G401.6 (cell line): ENCODE results near the gene ERMP1.
"Not testable (repeated sequence)": the region's sequence is repeated elsewhere in the genome, so short reads cannot be mapped to it uniquely, and the experiment has no call there.

ENCODE experiments used
- FAIRE-seq: peaks from 2 replicates; lab custom pipeline; 2012; peaks lifted over from hg19 to GRCh38; lab: Jason Lieb, UNC

Gene ERMP1

GRCh38 chr9:5832538-5833529 lies at the start of gene ERMP1:
Gene ERMP1 (minus strand): TSS chr9:5833117. CDS start chr9:5833027, 90 bp downstream.
- FAIRE-seq = no peak

GRCh38 chr9:5882244-5883012 lies 49.5 kb upstream of the ERMP1 start:
- FAIRE-seq = not testable (repeated sequence)

- no peak for FAIRE-seq
Observed at GRCh38 chr9:5879419-5880181, 46.7 kb upstream of the ERMP1 start.

DNA sequence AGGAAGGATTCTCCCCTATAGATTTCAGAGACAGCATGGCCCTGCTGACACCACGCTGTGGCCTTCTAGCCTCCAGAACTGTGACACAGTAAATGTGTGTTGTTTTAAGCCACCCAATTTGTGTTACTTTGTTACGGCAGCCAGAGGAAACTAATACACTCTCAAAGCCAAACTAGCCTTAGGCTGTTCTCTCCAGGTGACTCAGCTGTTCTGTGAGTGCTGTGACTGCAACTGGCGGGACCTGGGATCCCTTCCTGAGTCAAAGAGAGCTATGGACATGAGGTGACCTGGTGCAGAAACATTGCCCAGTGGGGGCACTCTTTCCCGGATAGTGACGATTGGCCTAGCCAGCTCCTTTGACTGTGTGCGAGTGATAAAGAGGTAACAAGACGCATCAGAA lies 43.8 kb upstream of the ERMP1 start:
- FAIRE-seq = no peak

GRCh38 chr9:5876026-5876425 lies 43.1 kb upstream of the ERMP1 start:
- FAIRE-seq = no peak

DNA sequence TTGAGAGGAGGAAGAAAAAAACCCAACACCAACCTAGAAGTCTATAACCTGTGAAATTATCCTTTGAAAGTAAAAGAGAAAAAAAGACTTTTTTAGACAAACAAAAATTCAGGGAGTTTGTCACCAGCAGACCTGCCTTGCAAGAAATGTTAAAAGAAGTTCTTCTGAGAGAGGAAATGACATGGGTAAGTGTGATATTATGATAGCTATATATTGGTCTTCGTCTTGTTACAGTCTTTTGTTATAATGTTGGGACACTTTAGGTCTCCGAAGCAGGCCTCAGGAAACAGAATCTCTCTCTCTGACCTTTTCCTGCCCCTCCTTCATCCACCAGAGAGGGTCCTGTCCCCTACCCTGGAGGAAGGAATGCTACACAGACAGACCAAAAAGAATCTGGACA lies 41.1 kb upstream of the ERMP1 start:
- FAIRE-seq = no peak

- FAIRE-seq = no peak
Observed at GRCh38 chr9:5873439-5873838, 40.5 kb upstream of the ERMP1 start.

- no peak for FAIRE-seq
Observed at GRCh38 chr9:5872511-5872910, 39.6 kb upstream of the ERMP1 start.

- no peak for FAIRE-seq
Observed at GRCh38 chr9:5871785-5872184, 38.9 kb upstream of the ERMP1 start.

- no peak for FAIRE-seq
Observed at GRCh38 chr9:5870691-5871090, 37.8 kb upstream of the ERMP1 start.

- no peak for FAIRE-seq
Observed at GRCh38 chr9:5870020-5870339, 37.1 kb upstream of the ERMP1 start.

- no peak for FAIRE-seq
Observed at GRCh38 chr9:5869315-5870019, 36.5 kb upstream of the ERMP1 start.

- no peak for FAIRE-seq
Observed at GRCh38 chr9:5868235-5868634, 35.3 kb upstream of the ERMP1 start.

DNA sequence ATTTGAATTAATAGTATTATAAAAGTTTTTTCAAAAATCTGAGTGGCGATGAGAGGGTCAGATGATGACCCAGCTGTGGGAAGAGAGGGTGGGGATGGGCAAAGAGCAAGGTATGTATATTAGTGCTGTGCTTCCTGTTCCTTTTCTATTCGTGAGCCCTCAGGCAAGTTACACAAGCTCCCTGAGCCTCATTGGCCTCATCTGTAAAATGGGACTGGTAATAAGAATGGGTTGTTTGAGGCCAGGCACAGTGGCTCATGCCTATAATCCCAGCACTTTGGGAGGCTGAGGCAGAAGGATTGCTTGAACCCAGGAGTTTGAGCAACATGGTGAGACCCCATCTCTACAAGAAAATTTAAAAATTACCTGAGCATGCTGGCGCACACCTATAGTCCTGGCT lies 33.8 kb upstream of the ERMP1 start:
- FAIRE-seq = no peak

- no peak for FAIRE-seq
Observed at GRCh38 chr9:5866272-5866671, 33.4 kb upstream of the ERMP1 start.

GRCh38 chr9:5864446-5864845 lies 31.5 kb upstream of the ERMP1 start:
- no peak for FAIRE-seq

DNA sequence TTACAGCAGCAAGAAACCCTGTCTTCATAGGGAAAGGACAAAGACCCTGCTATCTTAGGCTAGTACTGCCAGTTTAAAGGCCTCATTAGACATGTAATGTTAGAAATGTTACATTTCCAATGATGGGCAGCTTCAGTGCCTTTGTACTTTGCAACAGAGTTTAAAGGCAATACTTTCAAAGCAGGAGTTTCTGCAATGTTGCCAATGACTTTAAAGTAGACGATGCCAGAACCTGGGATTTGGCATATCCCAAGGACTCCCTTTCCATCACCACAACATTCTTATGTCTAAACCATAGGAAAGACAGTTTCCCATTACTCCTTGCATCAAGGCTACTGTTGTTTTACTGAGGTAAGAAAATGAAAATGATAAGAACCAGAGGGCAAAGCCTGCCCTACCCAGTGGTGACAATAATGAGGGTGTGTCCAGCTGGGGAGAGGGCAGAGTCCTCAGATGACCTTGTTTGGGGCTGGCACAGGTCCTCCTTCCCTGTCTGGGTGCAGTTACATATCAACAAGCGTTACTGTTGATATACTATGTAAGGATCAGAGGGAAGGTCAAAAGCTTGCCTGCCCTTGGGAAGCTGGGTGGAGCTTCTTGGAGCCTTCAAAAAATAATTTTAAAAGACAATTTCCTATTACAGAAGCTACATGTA lies 30.3 kb upstream of the ERMP1 start:
- no peak for FAIRE-seq

DNA sequence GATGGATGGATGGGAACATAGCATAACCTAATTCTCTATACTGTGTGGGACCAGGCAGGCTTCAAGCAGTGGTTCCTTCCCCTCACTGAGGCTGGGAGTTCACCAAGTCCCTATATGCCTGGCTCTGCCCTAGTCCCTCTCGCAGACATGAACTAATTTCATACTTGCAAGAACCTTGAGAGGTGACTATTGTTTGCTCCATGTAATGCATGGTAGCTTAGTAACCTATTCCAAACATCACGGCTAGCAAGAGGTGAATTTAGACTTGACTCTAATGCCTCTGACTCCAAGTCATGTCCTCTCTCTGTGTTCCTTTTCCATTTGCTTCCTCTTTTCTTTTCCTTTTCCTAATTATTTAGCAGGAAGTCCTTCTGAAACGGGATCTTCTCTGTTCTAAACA lies 25.9 kb upstream of the ERMP1 start:
- FAIRE-seq = no peak

- no peak for FAIRE-seq
Observed at GRCh38 chr9:5857928-5858327, 25.0 kb upstream of the ERMP1 start.

DNA sequence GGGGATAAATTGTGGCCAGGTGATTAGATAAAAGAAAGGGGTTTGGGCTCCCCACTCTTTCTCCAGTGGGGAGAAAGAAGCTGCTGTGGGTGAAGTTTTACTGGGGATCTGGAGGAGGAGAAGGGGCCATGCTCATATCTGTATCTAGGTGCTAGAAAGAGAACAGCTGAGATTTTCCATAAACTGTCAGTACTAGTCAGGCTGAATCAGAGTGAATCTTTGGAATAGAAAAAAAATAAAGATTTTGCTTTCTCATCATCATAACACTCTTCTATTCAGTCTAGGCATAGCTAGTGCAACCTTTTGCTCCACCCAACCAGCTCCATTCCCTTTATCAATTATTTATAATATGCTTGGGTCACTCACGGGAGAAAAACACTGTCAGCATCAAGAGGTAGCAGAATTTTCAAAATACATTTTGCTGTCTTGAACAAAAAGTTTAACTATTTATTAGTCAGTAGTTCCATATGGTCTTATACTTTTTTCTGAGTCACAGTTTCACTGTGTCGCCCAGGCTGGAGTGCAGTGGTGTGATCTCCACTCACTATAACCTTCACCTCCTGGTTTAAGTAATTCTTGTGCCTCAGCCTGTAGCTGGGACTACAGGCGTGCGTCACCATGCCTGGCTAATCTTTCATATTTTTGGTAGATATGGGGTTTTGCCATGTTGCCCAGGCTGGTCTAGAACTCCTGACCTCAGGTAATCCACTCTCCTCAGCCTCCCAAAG lies 21.3 kb upstream of the ERMP1 start:
- no peak for FAIRE-seq

DNA sequence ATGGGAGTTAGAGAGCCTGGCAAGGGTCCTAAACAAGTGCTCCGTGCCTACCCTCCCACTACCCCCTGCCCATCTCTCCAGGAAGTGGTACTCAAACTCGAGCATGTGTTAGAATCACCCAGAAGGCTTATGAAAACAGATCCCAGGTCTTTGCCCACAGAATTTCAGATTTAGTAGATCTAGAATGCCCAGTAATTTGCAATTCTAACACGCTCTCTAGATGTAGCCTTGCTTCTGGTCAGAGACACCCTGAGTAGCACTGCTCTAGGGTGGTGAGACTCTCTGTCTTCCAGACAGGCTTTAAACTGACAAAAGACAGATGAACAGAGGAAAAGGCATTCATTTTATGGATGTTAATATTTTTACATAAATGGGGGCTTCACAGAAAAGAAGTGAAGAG lies 20.7 kb upstream of the ERMP1 start:
- FAIRE-seq = no peak
